OCI-M2 (cell line): ENCODE data around the gene RUFY3.
A peak's percentile ranks its signal among the peaks of the same experiment; 100 is the strongest.
"Not testable (repeated sequence)": the region's sequence is repeated elsewhere in the genome, so short reads cannot be mapped to it uniquely, and the experiment has no call there.

ENCODE experiments used
- DNase-seq: peaks from one replicate; lab custom pipeline; 2025; ENCODE audit not compliant: unreplicated experiment; lab: John Stamatoyannopoulos, UW

RUFY3 gene

GRCh38 chr4:70721747-70722146 is at the start of gene RUFY3:
RUFY3 (plus strand) TSS chr4:70721964; CDS start chr4:70722574, 610 bp downstream.
- DNase-seq, result no peak

- DNase-seq, result no peak
Observed at GRCh38 chr4:70674191-70674590, 47.6 kb upstream of the RUFY3 start.

- no peak for DNase-seq
Observed at GRCh38 chr4:70674731-70675130, 47.0 kb upstream of the RUFY3 start.

- DNase-seq, result no peak
Observed at GRCh38 chr4:70676554-70677090, 45.1 kb upstream of the RUFY3 start.

- DNase-seq, result no peak
Observed at GRCh38 chr4:70678383-70678999, 43.3 kb upstream of the RUFY3 start.

- DNase-seq, result no peak
Observed at GRCh38 chr4:70680934-70681333, 40.8 kb upstream of the RUFY3 start.

GRCh38 chr4:70681704-70682103 is 40.1 kb upstream of the RUFY3 start:
- DNase-seq, result no peak

GRCh38 chr4:70682142-70682541 is 39.6 kb upstream of the RUFY3 start:
- DNase-seq, result not testable (repeated sequence)

- no peak for DNase-seq
Observed at GRCh38 chr4:70687392-70687791, 34.4 kb upstream of the RUFY3 start.

GRCh38 chr4:70687821-70688794 is 33.7 kb upstream of the RUFY3 start, which contains the start of gene UTP3:
UTP3 (plus strand) TSS chr4:70688532; CDS start chr4:70688678, 146 bp downstream.
- DNase-seq, result peak; percentile 56

GRCh38 chr4:70688795-70689231 is 33.0 kb upstream of the RUFY3 start:
- DNase-seq, result no peak

GRCh38 chr4:70691661-70692060 is 30.1 kb upstream of the RUFY3 start:
- no peak for DNase-seq

- DNase-seq, result not testable (repeated sequence)
Observed at GRCh38 chr4:70694633-70695032, 27.1 kb upstream of the RUFY3 start.

GRCh38 chr4:70698435-70698834 is 23.3 kb upstream of the RUFY3 start:
- not testable (repeated sequence) for DNase-seq

- DNase-seq, result no peak
Observed at GRCh38 chr4:70700712-70701111, 21.1 kb upstream of the RUFY3 start.

- no peak for DNase-seq
Observed at GRCh38 chr4:70701271-70701670, 20.5 kb upstream of the RUFY3 start.

GRCh38 chr4:70702592-70702991 is 19.2 kb upstream of the RUFY3 start:
- not testable (repeated sequence) for DNase-seq

GRCh38 chr4:70703619-70704214 is 18.0 kb upstream of the RUFY3 start:
- DNase-seq, result peak; percentile 7

- DNase-seq, result no peak
Observed at GRCh38 chr4:70704215-70704930, 17.4 kb upstream of the RUFY3 start.

- no peak for DNase-seq
Observed at GRCh38 chr4:70704931-70705182, 16.9 kb upstream of the RUFY3 start.
